Muscle layer of colon (tissue), 2 donors: ENCODE measurements around the gene DAPK2.
"Not testable (repeated sequence)": the region's sequence is repeated elsewhere in the genome, so short reads cannot be mapped to it uniquely, and the experiment has no call there.

Experiments used
- H3K27ac ChIP-seq: one replicate; pipeline ENCODE4 v1.7.0; 2013; ENCODE audit warnings: low read depth, mild to moderate bottlenecking, low read length, moderate library complexity
- H3K27me3 ChIP-seq, 2 donors: one replicate each; pipeline ENCODE4 v1.7.0; 2013; ENCODE audit warnings: low read length in 2 of 2, mild to moderate bottlenecking in 2 of 2; ENCODE audit not compliant: insufficient read depth in 2 of 2, control insufficient read depth in 1 of 2
- H3K36me3 ChIP-seq: one replicate; pipeline ENCODE4 v1.7.0; 2013; ENCODE audit warnings: mild to moderate bottlenecking, low read length; ENCODE audit not compliant: insufficient read depth
- H3K4me1 ChIP-seq: one replicate; pipeline ENCODE4 v1.7.0; 2013; ENCODE audit warnings: mild to moderate bottlenecking, low read length; ENCODE audit not compliant: insufficient read depth
- H3K4me3 ChIP-seq, 2 donors: one replicate each; pipeline ENCODE4 v1.7.0; 2013; ENCODE audit warnings: low read length in 2 of 2, low read depth in 1 of 2, mild to moderate bottlenecking in 1 of 2, moderate library complexity in 1 of 2
- H3K9ac ChIP-seq: one replicate; pipeline ENCODE4 v1.7.0; 2013; ENCODE audit warnings: low read length
- H3K9me3 ChIP-seq: one replicate; pipeline ENCODE4 v1.7.0; 2013; ENCODE audit warnings: mild to moderate bottlenecking, low read length
- donor health status: abdominal sarcoma.
- donor health status: Adenocarcinoma of cecum.

The DAPK2 gene

GRCh38 chr15:63969652-63970421 is 76.4 kb downstream of the DAPK2 start:
- no peaks in the 10 kb centered on the region for H3K36me3 ChIP-seq
- H3K27ac ChIP-seq = no peak overlapping the region
- no peaks in the 10 kb centered on the region for H3K4me1 ChIP-seq
- H3K9ac ChIP-seq = no peak overlapping the region
- no peaks in the 10 kb centered on the region for H3K27me3 ChIP-seq
- H3K4me3 ChIP-seq = no peak overlapping the region
- H3K9me3 ChIP-seq = no peaks in the 10 kb centered on the region

GRCh38 chr15:63968700-63969099 is 77.6 kb downstream of the DAPK2 start:
- no peak overlapping the region for H3K9ac ChIP-seq
- no peaks in the 10 kb centered on the region for H3K27me3 ChIP-seq
- H3K36me3 ChIP-seq = no peaks in the 10 kb centered on the region
- H3K4me1 ChIP-seq = no peaks in the 10 kb centered on the region
- H3K27ac ChIP-seq = no peak overlapping the region
- no peak overlapping the region for H3K4me3 ChIP-seq
- H3K9me3 ChIP-seq = no peaks in the 10 kb centered on the region

- Histone ChIP-seq H3K4me3 (no peak overlapping the region), H3K27ac (no peak overlapping the region), H3K9ac (no peak overlapping the region), H3K27me3 (no peaks in the 10 kb centered on the region), H3K9me3 (no peaks in the 10 kb centered on the region), H3K36me3 (no peaks in the 10 kb centered on the region), H3K4me1 (no peaks in the 10 kb centered on the region)
Observed at GRCh38 chr15:63968122-63968524, 78.2 kb downstream of the DAPK2 start.

GRCh38 chr15:63967616-63968015 is 78.7 kb downstream of the DAPK2 start:
- Histone ChIP-seq H3K27me3 (no peaks in the 10 kb centered on the region), H3K36me3 (no peaks in the 10 kb centered on the region), H3K4me1 (no peaks in the 10 kb centered on the region), H3K27ac (no peak overlapping the region), H3K4me3 (no peak overlapping the region), H3K9ac (no peak overlapping the region), H3K9me3 (no peaks in the 10 kb centered on the region)

- not testable (repeated sequence) for H3K4me3 ChIP-seq, H3K4me1 ChIP-seq, H3K36me3 ChIP-seq, H3K9me3 ChIP-seq, H3K27me3 ChIP-seq, H3K27ac ChIP-seq, H3K9ac ChIP-seq
Observed at GRCh38 chr15:63962947-63963721, 83.2 kb downstream of the DAPK2 start.

- Histone ChIP-seq H3K9ac (no peak overlapping the region), H3K36me3 (no peaks in the 10 kb centered on the region), H3K4me3 (no peak overlapping the region), H3K4me1 (no peaks in the 10 kb centered on the region), H3K27me3 (no peaks in the 10 kb centered on the region), H3K9me3 (no peaks in the 10 kb centered on the region), H3K27ac (no peak overlapping the region)
Observed at GRCh38 chr15:63953524-63953923, 92.8 kb downstream of the DAPK2 start.

GRCh38 chr15:63950911-63951481 is 95.3 kb downstream of the DAPK2 start:
- H3K4me3 ChIP-seq = no peak overlapping the region
- H3K9ac ChIP-seq = no peak overlapping the region
- no peaks in the 10 kb centered on the region for H3K9me3 ChIP-seq
- H3K4me1 ChIP-seq = no peaks in the 10 kb centered on the region
- no peak overlapping the region for H3K27ac ChIP-seq
- no peaks in the 10 kb centered on the region for H3K36me3 ChIP-seq
- no peaks in the 10 kb centered on the region for H3K27me3 ChIP-seq

GRCh38 chr15:63948971-63949370 is 97.3 kb downstream of the DAPK2 start:
- Histone ChIP-seq H3K27ac (no peak overlapping the region), H3K36me3 (no peaks in the 10 kb centered on the region), H3K27me3 (no peaks in the 10 kb centered on the region), H3K4me1 (no peaks in the 10 kb centered on the region), H3K4me3 (no peak overlapping the region), H3K9me3 (no peaks in the 10 kb centered on the region), H3K9ac (no peak overlapping the region)

- no peaks in the 10 kb centered on the region for H3K9me3 ChIP-seq
- H3K27me3 ChIP-seq = no peaks in the 10 kb centered on the region
- H3K4me3 ChIP-seq = no peak overlapping the region
- H3K27ac ChIP-seq = no peak overlapping the region
- H3K4me1 ChIP-seq = no peaks in the 10 kb centered on the region
- H3K9ac ChIP-seq = no peak overlapping the region
- H3K36me3 ChIP-seq = no peaks in the 10 kb centered on the region
Observed at GRCh38 chr15:63948436-63948835, 97.8 kb downstream of the DAPK2 start.

- Histone ChIP-seq H3K27ac (no peak overlapping the region), H3K27me3 (no peaks in the 10 kb centered on the region), H3K9me3 (no peaks in the 10 kb centered on the region), H3K4me1 (no peaks in the 10 kb centered on the region), H3K36me3 (no peaks in the 10 kb centered on the region), H3K9ac (no peak overlapping the region), H3K4me3 (no peak overlapping the region)
Observed at GRCh38 chr15:63947228-63947627, 99.1 kb downstream of the DAPK2 start.

GRCh38 chr15:63946524-63947065 is 99.7 kb downstream of the DAPK2 start:
- H3K27me3 ChIP-seq = no peaks in the 10 kb centered on the region
- no peaks in the 10 kb centered on the region for H3K9me3 ChIP-seq
- no peak overlapping the region for H3K4me3 ChIP-seq
- no peak overlapping the region for H3K9ac ChIP-seq
- H3K4me1 ChIP-seq = peaks cover 2% of the 10 kb centered on the region
- no peaks in the 10 kb centered on the region for H3K36me3 ChIP-seq
- H3K27ac ChIP-seq = no peak overlapping the region
